Keratinocyte (primary cell): ENCODE data around the gene NDRG3.
"Not testable (repeated sequence)": the region's sequence is repeated elsewhere in the genome, so short reads cannot be mapped to it uniquely, and the experiment has no call there.

Experiments
- EZH2 ChIP-seq: IDR thresholded peaks from one replicate; pipeline ENCODE4 v1.6.1; 2012; ENCODE audit warnings: inconsistent platforms, mild to moderate bottlenecking, low read length, moderate library complexity
- TF ChIP-seq, protein P1 (sequence below), 3 experiments: IDR thresholded peaks in 1 of 3; conservative IDR thresholded peaks in 1 of 3; optimal IDR thresholded peaks in 1 of 3; 2 replicates in 2 of 3; 3 replicates in 1 of 3; pipeline versions ENCODE3 to v1.5.1; 2011; ENCODE audit warnings: low read length in 3 of 3, mild to moderate bottlenecking in 3 of 3, moderate library complexity in 2 of 3, control low read depth in 1 of 3, inconsistent platforms in 1 of 3; ENCODE audit not compliant: insufficient read depth in 2 of 3; ENCODE audit errors: extremely low read depth in 1 of 3

DNA sequence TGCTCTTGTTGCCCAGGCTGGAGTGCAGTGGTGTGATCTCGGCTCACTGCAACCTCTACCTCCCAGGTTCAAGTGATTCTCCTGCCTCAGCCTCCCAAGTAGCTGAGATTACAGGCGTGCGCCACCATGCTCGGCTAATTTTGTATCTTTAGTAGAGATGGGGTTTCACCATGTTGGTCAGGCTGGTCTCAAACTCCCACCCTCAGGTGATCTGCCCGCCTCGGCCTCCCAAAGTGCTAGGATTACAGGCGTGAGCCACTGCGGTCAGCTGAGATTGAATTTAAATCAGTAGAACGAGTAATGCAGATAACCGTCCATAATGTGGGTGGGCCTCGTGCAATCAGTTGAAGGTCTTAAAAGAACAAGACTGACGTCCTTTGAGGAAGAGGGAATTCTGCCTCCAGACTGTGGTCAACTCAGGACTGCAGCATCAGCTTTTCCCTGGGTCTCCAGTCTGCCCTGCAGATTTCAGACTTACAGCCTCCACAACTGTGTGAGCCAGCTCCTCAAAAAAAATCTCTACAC lies 107.0 kb downstream of the NDRG3 start:
- TF ChIP-seq, protein P1, sequence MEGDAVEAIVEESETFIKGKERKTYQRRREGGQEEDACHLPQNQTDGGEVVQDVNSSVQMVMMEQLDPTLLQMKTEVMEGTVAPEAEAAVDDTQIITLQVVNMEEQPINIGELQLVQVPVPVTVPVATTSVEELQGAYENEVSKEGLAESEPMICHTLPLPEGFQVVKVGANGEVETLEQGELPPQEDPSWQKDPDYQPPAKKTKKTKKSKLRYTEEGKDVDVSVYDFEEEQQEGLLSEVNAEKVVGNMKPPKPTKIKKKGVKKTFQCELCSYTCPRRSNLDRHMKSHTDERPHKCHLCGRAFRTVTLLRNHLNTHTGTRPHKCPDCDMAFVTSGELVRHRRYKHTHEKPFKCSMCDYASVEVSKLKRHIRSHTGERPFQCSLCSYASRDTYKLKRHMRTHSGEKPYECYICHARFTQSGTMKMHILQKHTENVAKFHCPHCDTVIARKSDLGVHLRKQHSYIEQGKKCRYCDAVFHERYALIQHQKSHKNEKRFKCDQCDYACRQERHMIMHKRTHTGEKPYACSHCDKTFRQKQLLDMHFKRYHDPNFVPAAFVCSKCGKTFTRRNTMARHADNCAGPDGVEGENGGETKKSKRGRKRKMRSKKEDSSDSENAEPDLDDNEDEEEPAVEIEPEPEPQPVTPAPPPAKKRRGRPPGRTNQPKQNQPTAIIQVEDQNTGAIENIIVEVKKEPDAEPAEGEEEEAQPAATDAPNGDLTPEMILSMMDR (optimal IDR thresholded peaks at IDR 0.05 in 1 of 3, IDR thresholded peaks at IDR 0.05 in 1 of 3, conservative IDR thresholded peaks at IDR 0.05 in 1 of 3; ENCODE audit: extremely low read depth in 1 of 3, insufficient read depth in 2 of 3, low read length in 3 of 3) = not testable (repeated sequence)
- TF ChIP-seq EZH2 = not testable (repeated sequence)
